Measurements from ENCODE around the gene THAP11. TPM values are rescaled to one million over a fixed set of nuclear protein-coding genes. Genes with fewer than 3 reads are reported as not detected.

Gene THAP11
- total RNA-seq, 1 experiment from 2014 or later = 46.5 TPM

DNA sequence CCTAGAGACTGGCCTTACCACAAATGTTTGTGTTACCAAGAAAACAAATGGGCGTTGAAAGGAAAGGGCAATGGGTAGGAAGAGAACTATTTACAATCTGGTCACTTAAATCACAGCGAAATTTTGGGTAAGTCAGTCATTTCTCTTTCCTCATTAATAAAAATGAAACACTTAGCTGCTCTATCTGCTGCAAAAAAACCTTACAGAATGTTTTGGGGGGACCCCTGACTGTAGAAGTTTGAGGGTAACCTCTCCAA lies 3.9 kb downstream of the THAP11 start:
- peaks cover 49% of the 10 kb centered on the region for H3K4me1 Mint-ChIP-seq

DNA sequence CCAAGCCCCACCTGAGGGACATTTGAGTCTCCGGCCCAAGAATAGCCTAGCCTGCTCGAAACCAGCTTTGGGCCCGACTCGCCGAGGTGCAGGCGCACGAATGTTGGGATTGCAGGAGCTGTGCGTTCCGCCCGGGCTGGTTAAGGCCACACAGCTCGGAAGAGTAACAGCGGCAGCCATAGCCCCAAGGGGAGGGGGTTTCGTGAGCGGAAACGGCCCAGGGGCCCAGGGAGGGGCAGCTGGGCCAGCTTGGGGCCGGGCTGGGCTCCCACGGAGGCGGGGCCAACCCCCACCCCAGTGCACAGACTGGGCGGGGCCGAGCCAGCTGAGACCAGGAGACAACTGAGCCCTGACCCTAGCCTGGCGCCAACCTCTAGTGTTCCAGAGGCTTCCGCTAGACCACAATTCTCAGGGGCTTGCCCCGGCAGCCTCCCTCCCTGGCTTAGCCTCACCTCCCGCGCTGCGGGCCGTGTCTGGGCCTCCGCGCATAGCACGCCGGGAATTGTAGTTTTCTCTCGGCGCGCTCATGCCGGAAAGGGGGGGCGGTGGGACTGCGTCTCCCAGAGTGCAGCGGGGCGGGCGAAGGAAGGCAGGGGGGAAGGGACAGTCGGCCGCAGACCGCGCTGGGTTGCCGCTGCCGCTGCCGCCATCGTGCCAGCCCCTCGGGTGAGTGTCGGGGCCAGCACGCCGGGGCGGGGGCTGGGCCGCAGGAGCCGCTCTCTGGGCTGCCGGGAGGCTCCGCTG lies 4.4 kb downstream of the THAP11 start, which contains the start of gene NUTF2:
NUTF2 (plus strand) TSS at position 614 of the 744 bp plus-strand sequence. CDS start 18,198 bp downstream, outside the sequence.
- POLR2A ChIA-PET = interaction anchor here (0.5 to 1.4 kb wide), 3 partner anchors 12 to 40 kb away, joined by 3 to 9 read pairs (median 5); partner anchors contain the start of genes RANBP10 and TSNAXIP1
- DNase-seq (ENCODE audit: low spot score) = peak; percentile 98
- CTCF ChIA-PET = interaction anchor here (0.5 to 4.4 kb wide), 12 partner anchors 10 to 326 kb away, joined by 3 to 58 read pairs (median 5); partner anchors contain the start of genes NRN1L, RANBP10 and TSNAXIP1
- peak; percentile 78 for ATAC-seq
- H3K27ac Mint-ChIP-seq = peak within 1 kb of the TSS; percentile 100
- no peaks in the 10 kb centered on the region for H3K9me3 Mint-ChIP-seq
- peaks cover 11% of the 10 kb centered on the region for H3K36me3 Mint-ChIP-seq
- peaks cover 45% of the 10 kb centered on the region for H3K4me1 Mint-ChIP-seq
- peak within 1 kb of the TSS; percentile 92 for H3K4me3 Mint-ChIP-seq
- no peaks in the 10 kb centered on the region for H3K27me3 Mint-ChIP-seq (ENCODE audit: low read depth)
- TF ChIP-seq, protein P1, sequence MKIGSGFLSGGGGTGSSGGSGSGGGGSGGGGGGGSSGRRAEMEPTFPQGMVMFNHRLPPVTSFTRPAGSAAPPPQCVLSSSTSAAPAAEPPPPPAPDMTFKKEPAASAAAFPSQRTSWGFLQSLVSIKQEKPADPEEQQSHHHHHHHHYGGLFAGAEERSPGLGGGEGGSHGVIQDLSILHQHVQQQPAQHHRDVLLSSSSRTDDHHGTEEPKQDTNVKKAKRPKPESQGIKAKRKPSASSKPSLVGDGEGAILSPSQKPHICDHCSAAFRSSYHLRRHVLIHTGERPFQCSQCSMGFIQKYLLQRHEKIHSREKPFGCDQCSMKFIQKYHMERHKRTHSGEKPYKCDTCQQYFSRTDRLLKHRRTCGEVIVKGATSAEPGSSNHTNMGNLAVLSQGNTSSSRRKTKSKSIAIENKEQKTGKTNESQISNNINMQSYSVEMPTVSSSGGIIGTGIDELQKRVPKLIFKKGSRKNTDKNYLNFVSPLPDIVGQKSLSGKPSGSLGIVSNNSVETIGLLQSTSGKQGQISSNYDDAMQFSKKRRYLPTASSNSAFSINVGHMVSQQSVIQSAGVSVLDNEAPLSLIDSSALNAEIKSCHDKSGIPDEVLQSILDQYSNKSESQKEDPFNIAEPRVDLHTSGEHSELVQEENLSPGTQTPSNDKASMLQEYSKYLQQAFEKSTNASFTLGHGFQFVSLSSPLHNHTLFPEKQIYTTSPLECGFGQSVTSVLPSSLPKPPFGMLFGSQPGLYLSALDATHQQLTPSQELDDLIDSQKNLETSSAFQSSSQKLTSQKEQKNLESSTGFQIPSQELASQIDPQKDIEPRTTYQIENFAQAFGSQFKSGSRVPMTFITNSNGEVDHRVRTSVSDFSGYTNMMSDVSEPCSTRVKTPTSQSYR (CRISPR knock-in tag; IDR thresholded peaks at IDR 0.05) = peak; percentile 96
- TF ChIP-seq ZNF138 (CRISPR knock-in tag; conservative IDR thresholded peaks at IDR 0.05) (no peak), IRF2 (CRISPR knock-in tag; IDR thresholded peaks at IDR 0.05; ENCODE audit: borderline replicate concordance, low read depth) (no peak), SMAD4 (CRISPR knock-in tag; IDR thresholded peaks at IDR 0.05) (peak; percentile 79; the same call in 1 of the 2 replicates), FOXP1 (CRISPR knock-in tag; IDR thresholded peaks at IDR 0.05; ENCODE audit: borderline replicate concordance) (peak; percentile 0; the same call in 1 of the 2 replicates), CREM (CRISPR knock-in tag; IDR thresholded peaks at IDR 0.05) (peak; percentile 72; the same call in 1 of the 2 replicates), CBFB (CRISPR knock-in tag; IDR thresholded peaks at IDR 0.05; ENCODE audit: low read depth) (no peak; the same call in 1 of the 2 replicates), GABPB1 (CRISPR knock-in tag; IDR thresholded peaks at IDR 0.05) (peak; percentile 63; the same call in 1 of the 2 replicates), FOXK1 (CRISPR knock-in tag; IDR thresholded peaks at IDR 0.05) (peak; percentile 82), ZNF263 (CRISPR knock-in tag; IDR thresholded peaks at IDR 0.05; ENCODE audit: low read depth) (0 out of 2 replicates have a peak, but pooled peaks have one; percentile 12), ZNF423 (CRISPR knock-in tag; IDR thresholded peaks at IDR 0.05) (no peak), ZNF396 (CRISPR knock-in tag; IDR thresholded peaks at IDR 0.05; ENCODE audit: borderline replicate concordance) (no peak)
- TF ChIP-seq, protein P2, sequence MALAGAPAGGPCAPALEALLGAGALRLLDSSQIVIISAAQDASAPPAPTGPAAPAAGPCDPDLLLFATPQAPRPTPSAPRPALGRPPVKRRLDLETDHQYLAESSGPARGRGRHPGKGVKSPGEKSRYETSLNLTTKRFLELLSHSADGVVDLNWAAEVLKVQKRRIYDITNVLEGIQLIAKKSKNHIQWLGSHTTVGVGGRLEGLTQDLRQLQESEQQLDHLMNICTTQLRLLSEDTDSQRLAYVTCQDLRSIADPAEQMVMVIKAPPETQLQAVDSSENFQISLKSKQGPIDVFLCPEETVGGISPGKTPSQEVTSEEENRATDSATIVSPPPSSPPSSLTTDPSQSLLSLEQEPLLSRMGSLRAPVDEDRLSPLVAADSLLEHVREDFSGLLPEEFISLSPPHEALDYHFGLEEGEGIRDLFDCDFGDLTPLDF (CRISPR knock-in tag; IDR thresholded peaks at IDR 0.05) = peak; percentile 33; the same call in 1 of the 2 replicates
- TF ChIP-seq, protein P3, sequence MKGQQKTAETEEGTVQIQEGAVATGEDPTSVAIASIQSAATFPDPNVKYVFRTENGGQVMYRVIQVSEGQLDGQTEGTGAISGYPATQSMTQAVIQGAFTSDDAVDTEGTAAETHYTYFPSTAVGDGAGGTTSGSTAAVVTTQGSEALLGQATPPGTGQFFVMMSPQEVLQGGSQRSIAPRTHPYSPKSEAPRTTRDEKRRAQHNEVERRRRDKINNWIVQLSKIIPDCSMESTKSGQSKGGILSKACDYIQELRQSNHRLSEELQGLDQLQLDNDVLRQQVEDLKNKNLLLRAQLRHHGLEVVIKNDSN (CRISPR knock-in tag; IDR thresholded peaks at IDR 0.05) = 0 out of 2 replicates have a peak, but pooled peaks have one; percentile 46
- TF ChIP-seq, protein P4, sequence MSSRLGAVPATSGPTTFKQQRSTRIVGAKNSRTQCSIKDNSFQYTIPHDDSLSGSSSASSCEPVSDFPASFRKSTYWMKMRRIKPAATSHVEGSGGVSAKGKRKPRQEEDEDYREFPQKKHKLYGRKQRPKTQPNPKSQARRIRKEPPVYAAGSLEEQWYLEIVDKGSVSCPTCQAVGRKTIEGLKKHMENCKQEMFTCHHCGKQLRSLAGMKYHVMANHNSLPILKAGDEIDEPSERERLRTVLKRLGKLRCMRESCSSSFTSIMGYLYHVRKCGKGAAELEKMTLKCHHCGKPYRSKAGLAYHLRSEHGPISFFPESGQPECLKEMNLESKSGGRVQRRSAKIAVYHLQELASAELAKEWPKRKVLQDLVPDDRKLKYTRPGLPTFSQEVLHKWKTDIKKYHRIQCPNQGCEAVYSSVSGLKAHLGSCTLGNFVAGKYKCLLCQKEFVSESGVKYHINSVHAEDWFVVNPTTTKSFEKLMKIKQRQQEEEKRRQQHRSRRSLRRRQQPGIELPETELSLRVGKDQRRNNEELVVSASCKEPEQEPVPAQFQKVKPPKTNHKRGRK (CRISPR knock-in tag; IDR thresholded peaks at IDR 0.05; ENCODE audit: borderline replicate concordance) = no peak
- TF ChIP-seq, protein P5, sequence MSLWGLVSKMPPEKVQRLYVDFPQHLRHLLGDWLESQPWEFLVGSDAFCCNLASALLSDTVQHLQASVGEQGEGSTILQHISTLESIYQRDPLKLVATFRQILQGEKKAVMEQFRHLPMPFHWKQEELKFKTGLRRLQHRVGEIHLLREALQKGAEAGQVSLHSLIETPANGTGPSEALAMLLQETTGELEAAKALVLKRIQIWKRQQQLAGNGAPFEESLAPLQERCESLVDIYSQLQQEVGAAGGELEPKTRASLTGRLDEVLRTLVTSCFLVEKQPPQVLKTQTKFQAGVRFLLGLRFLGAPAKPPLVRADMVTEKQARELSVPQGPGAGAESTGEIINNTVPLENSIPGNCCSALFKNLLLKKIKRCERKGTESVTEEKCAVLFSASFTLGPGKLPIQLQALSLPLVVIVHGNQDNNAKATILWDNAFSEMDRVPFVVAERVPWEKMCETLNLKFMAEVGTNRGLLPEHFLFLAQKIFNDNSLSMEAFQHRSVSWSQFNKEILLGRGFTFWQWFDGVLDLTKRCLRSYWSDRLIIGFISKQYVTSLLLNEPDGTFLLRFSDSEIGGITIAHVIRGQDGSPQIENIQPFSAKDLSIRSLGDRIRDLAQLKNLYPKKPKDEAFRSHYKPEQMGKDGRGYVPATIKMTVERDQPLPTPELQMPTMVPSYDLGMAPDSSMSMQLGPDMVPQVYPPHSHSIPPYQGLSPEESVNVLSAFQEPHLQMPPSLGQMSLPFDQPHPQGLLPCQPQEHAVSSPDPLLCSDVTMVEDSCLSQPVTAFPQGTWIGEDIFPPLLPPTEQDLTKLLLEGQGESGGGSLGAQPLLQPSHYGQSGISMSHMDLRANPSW (CRISPR knock-in tag; conservative IDR thresholded peaks at IDR 0.05; ENCODE audit: low read depth) = no peak
- TF ChIP-seq, protein P6, sequence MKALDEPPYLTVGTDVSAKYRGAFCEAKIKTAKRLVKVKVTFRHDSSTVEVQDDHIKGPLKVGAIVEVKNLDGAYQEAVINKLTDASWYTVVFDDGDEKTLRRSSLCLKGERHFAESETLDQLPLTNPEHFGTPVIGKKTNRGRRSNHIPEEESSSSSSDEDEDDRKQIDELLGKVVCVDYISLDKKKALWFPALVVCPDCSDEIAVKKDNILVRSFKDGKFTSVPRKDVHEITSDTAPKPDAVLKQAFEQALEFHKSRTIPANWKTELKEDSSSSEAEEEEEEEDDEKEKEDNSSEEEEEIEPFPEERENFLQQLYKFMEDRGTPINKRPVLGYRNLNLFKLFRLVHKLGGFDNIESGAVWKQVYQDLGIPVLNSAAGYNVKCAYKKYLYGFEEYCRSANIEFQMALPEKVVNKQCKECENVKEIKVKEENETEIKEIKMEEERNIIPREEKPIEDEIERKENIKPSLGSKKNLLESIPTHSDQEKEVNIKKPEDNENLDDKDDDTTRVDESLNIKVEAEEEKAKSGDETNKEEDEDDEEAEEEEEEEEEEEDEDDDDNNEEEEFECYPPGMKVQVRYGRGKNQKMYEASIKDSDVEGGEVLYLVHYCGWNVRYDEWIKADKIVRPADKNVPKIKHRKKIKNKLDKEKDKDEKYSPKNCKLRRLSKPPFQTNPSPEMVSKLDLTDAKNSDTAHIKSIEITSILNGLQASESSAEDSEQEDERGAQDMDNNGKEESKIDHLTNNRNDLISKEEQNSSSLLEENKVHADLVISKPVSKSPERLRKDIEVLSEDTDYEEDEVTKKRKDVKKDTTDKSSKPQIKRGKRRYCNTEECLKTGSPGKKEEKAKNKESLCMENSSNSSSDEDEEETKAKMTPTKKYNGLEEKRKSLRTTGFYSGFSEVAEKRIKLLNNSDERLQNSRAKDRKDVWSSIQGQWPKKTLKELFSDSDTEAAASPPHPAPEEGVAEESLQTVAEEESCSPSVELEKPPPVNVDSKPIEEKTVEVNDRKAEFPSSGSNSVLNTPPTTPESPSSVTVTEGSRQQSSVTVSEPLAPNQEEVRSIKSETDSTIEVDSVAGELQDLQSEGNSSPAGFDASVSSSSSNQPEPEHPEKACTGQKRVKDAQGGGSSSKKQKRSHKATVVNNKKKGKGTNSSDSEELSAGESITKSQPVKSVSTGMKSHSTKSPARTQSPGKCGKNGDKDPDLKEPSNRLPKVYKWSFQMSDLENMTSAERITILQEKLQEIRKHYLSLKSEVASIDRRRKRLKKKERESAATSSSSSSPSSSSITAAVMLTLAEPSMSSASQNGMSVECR (CRISPR knock-in tag; IDR thresholded peaks at IDR 0.05; ENCODE audit: borderline replicate concordance) = peak; percentile 82; the same call in 1 of the 2 replicates

More for the DNA sequence above, 3.9 kb downstream of the THAP11 start:
- ChIA-PET CTCF (interaction anchor here (0.7 to 4.4 kb wide), 11 partner anchors 9 to 325 kb away, joined by 3 to 58 read pairs (median 5); partner anchors contain the start of genes NRN1L, RANBP10 and TSNAXIP1), POLR2A (interaction anchor here (0.5 to 1.4 kb wide), 3 partner anchors 12 to 39 kb away, joined by 3 to 9 read pairs (median 5); partner anchors contain the start of genes RANBP10 and TSNAXIP1)
- Mint-ChIP-seq H3K4me3 (peak overlapping the region; percentile 88), H3K27me3 (ENCODE audit: low read depth) (no peaks in the 10 kb centered on the region), H3K9me3 (no peaks in the 10 kb centered on the region), H3K27ac (peak overlapping the region; percentile 100), H3K36me3 (peaks cover 11% of the 10 kb centered on the region)
- TF ChIP-seq TEAD1 (CRISPR knock-in tag; IDR thresholded peaks at IDR 0.05) = no peak
- no peak for TF ChIP-seq TEAD4 (CRISPR knock-in tag; IDR thresholded peaks at IDR 0.05)
- TF ChIP-seq, protein P7, sequence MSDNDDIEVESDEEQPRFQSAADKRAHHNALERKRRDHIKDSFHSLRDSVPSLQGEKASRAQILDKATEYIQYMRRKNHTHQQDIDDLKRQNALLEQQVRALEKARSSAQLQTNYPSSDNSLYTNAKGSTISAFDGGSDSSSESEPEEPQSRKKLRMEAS (CRISPR knock-in tag; IDR thresholded peaks at IDR 0.05) = no peak
- DNase-seq (ENCODE audit: low spot score) = no peak
- no peak for ATAC-seq
